Neural cell (in vitro differentiated cells): ENCODE results near the gene PFKFB4. TPM values are rescaled to one million over a fixed set of nuclear protein-coding genes. Genes with fewer than 3 reads are reported as not detected.

ENCODE experiments used
- H2AFZ ChIP-seq: fragments of 200-600, 300-800 bp; sonication (generic), shearing (Covaris generic); 2 replicates; pipeline ENCODE4 v1.6.0; 2014; ENCODE audit warnings: low read depth, mild to moderate bottlenecking, antibody characterized with exemption, low read length, moderate library complexity
- H3F3A ChIP-seq: fragments of 200-600 bp; shearing (Covaris generic); 2 replicates; pipeline ENCODE4 v1.6.1; 2016; ENCODE audit warnings: mild to moderate bottlenecking, moderate library complexity, mixed read lengths, antibody characterized with exemption, low read length; ENCODE audit not compliant: insufficient read depth, poor library complexity, severe bottlenecking
- H3K27ac ChIP-seq: fragments of 200-600, 300-800 bp; sonication (generic), shearing (Covaris generic); 2 replicates; pipeline ENCODE4 v1.5.1; 2014; ENCODE audit warnings: mild to moderate bottlenecking, low read length, moderate library complexity
- H3K27me3 ChIP-seq: fragments of 300-800, 200-600 bp; sonication (generic), shearing (Covaris generic); 2 replicates; pipeline ENCODE4 v1.6.0; 2014; ENCODE audit warnings: mild to moderate bottlenecking, low read depth, low read length, moderate library complexity; ENCODE audit not compliant: insufficient read depth
- H3K36me3 ChIP-seq: fragments of 300-800, 200-600 bp; sonication (generic), shearing (Covaris generic); 2 replicates; pipeline ENCODE4 v1.5.1; 2014; ENCODE audit warnings: mild to moderate bottlenecking, antibody characterized with exemption, low read length, moderate library complexity; ENCODE audit not compliant: insufficient read depth
- H3K4me2 ChIP-seq: fragments of 300-800, 200-600 bp; sonication (generic), shearing (Covaris generic); 2 replicates; pipeline ENCODE4 v1.6.0; 2014; ENCODE audit warnings: mild to moderate bottlenecking, low read length
- H3K4me3 ChIP-seq: fragments of 300-800, 200-600 bp; sonication (generic), shearing (Covaris generic); 2 replicates; pipeline ENCODE4 v1.5.1; 2014; ENCODE audit warnings: mild to moderate bottlenecking, low read length, moderate library complexity
- H3K79me2 ChIP-seq: fragments of 200-600 bp; shearing (Covaris generic); replicated peaks from 2 replicates; pipeline ENCODE4 v1.6.0; 2014; ENCODE audit warnings: mild to moderate bottlenecking, low read length, moderate library complexity; ENCODE audit not compliant: insufficient read depth
- H3K9ac ChIP-seq: fragments of 300-800, 200-600 bp; sonication (generic), shearing (Covaris generic); 2 replicates; pipeline ENCODE4 v1.6.1; 2016; ENCODE audit warnings: mild to moderate bottlenecking, low read length, mixed read lengths
- H3K9me2 ChIP-seq: fragments of 200-600 bp; shearing (Covaris generic); 2 replicates; pipeline ENCODE4 v1.6.1; 2016; ENCODE audit warnings: mild to moderate bottlenecking, low read length, mixed read lengths; ENCODE audit not compliant: insufficient read depth
- H3K9me3 ChIP-seq: fragments of 200-600, 300-800 bp; sonication (generic), shearing (Covaris generic); 2 replicates; pipeline ENCODE4 v1.6.1; 2016; ENCODE audit warnings: mild to moderate bottlenecking, mixed run types, low read length, moderate library complexity, mixed read lengths
- H4K20me1 ChIP-seq: fragments of 200-600 bp; shearing (Covaris generic); 2 replicates; pipeline ENCODE4 v1.6.1; 2016; ENCODE audit warnings: mild to moderate bottlenecking, mixed run types; ENCODE audit not compliant: insufficient read depth
- CTCF ChIP-seq: fragments of 450-650 bp; IDR thresholded peaks from 2 replicates; pipeline ENCODE4 v1.5.1; 2014; ENCODE audit warnings: antibody characterized with exemption, mild to moderate bottlenecking, moderate library complexity; ENCODE audit not compliant: poor library complexity, severe bottlenecking
- EP300 ChIP-seq: fragments of 450-650 bp; conservative IDR thresholded peaks from 2 replicates; pipeline ENCODE4 v1.6.1; 2014; ENCODE audit warnings: antibody characterized with exemption, mild to moderate bottlenecking, moderate library complexity; ENCODE audit not compliant: poor library complexity, severe bottlenecking
- EZH2 ChIP-seq: fragments of 200-600, 300-800 bp; shearing (Covaris generic), sonication (generic); IDR thresholded peaks from 2 replicates; pipeline ENCODE4 v1.6.1; 2014; ENCODE audit warnings: antibody characterized with exemption, low read length, borderline replicate concordance, mild to moderate bottlenecking; ENCODE audit not compliant: insufficient read depth, poor library complexity, severe bottlenecking
- MXI1 ChIP-seq: fragments of 450-650 bp; conservative IDR thresholded peaks from 2 replicates; pipeline ENCODE4 v1.6.1; 2014; ENCODE audit warnings: antibody characterized with exemption, mild to moderate bottlenecking; ENCODE audit not compliant: poor library complexity, severe bottlenecking
- POLR2AphosphoS5 ChIP-seq: IDR thresholded peaks from 2 replicates; pipeline ENCODE4 v1.6.1; 2012
- RAD21 ChIP-seq: fragments of 450-650 bp; conservative IDR thresholded peaks from 2 replicates; pipeline ENCODE4 v1.6.1; 2014; ENCODE audit warnings: antibody characterized with exemption, mild to moderate bottlenecking, moderate library complexity
- SMC3 ChIP-seq: fragments of 450-650 bp; conservative IDR thresholded peaks from 2 replicates; pipeline ENCODE4 v1.6.1; 2014; ENCODE audit warnings: antibody characterized with exemption, mild to moderate bottlenecking, moderate library complexity; ENCODE audit not compliant: poor library complexity
- TAF1 ChIP-seq: IDR thresholded peaks from 2 replicates; pipeline ENCODE4 v1.6.1; 2012; ENCODE audit warnings: low read depth
- polyA minus RNA-seq: library from RNA; depleted of rRNA, polyadenylated mRNA; stranded (reverse); fragments of >200 nt; gene quantifications from 2 replicates; pipeline ENCODE4 v1.2.3, GENCODE V29; 2014
- polyA plus RNA-seq: library from polyadenylated mRNA; depleted of rRNA; stranded (reverse); fragments of >200 nt; gene quantifications from 2 replicates; pipeline ENCODE4 v1.2.3, GENCODE V29; 2014
- TF ChIP-seq, protein P1 (sequence below): IDR thresholded peaks from 2 replicates; pipeline ENCODE4 v1.6.1; 2012; ENCODE audit warnings: borderline replicate concordance

Gene PFKFB4
- 29.4 and 32.4 TPM in 2 replicates for polyA plus RNA-seq
- 29.3 and 33.1 TPM in 2 replicates for polyA minus RNA-seq

DNA sequence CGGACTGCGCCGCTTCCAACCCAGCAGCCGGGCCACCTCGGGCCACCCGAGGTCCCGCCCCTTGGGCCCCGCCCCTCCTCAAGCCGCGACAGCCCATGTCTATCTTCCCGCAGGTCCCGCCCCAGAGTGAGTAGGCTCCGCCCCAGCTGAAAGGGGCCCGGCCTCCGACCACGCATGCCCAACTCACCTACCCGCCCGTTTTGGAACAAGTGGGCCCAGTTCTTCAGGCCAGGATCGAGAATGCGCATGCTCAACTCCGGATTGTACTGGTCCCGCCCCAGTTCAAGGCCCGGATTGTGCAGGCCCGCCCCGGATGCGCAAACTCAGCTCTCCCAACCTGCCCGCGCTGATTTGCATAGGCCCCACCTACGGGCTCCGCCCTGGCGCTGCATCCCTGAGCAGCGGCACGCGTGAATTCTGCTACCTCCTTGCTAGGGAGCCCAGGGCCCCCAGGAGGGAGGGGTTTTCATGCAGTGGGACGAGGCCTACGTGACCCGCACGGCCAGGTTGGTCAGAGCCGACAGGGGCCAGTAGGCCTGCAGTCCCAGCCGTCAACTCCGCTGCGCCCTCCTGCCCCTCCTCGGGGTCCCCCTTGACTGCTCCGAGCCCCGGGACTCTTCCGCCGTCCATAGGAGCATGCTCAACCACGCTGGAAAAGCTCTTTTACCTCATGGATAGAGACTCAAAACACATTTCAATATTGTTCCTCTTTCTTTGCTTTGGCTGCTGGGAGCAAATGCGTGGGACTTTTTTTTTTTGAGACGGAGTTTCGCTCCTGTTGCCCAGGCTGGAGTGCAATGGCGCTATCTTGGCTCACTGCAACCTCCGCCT lies at the start of gene PFKFB4:
PFKFB4 (minus strand) TSS at position 8 of the 831 bp plus-strand sequence. CDS start 26 bp downstream, outside the sequence.
- Histone ChIP-seq H3K79me2 (no peaks in the 10 kb centered on the region), H3K9ac (peak within 1 kb of the TSS; percentile 77), H4K20me1 (no peaks in the 10 kb centered on the region), H3K36me3 (no peaks in the 10 kb centered on the region), H3K27me3 (no peaks in the 10 kb centered on the region), H3F3A (no peaks in the 10 kb centered on the region), H3K9me2 (no peaks in the 10 kb centered on the region), H2AFZ (peak within 1 kb of the TSS; percentile 80), H3K4me3 (peak within 1 kb of the TSS; percentile 74), H3K27ac (peak within 1 kb of the TSS; percentile 46), H3K9me3 (no peaks in the 10 kb centered on the region), H3K4me2 (peak within 1 kb of the TSS; percentile 62)
- TF ChIP-seq SMC3 (peak; percentile 8), POLR2AphosphoS5 (peak; percentile 73), EZH2 (no peak), CTCF (peak; percentile 28), TAF1 (no peak), EP300 (no peak), RAD21 (no peak), MXI1 (peak; percentile 70)
- TF ChIP-seq, protein P1, sequence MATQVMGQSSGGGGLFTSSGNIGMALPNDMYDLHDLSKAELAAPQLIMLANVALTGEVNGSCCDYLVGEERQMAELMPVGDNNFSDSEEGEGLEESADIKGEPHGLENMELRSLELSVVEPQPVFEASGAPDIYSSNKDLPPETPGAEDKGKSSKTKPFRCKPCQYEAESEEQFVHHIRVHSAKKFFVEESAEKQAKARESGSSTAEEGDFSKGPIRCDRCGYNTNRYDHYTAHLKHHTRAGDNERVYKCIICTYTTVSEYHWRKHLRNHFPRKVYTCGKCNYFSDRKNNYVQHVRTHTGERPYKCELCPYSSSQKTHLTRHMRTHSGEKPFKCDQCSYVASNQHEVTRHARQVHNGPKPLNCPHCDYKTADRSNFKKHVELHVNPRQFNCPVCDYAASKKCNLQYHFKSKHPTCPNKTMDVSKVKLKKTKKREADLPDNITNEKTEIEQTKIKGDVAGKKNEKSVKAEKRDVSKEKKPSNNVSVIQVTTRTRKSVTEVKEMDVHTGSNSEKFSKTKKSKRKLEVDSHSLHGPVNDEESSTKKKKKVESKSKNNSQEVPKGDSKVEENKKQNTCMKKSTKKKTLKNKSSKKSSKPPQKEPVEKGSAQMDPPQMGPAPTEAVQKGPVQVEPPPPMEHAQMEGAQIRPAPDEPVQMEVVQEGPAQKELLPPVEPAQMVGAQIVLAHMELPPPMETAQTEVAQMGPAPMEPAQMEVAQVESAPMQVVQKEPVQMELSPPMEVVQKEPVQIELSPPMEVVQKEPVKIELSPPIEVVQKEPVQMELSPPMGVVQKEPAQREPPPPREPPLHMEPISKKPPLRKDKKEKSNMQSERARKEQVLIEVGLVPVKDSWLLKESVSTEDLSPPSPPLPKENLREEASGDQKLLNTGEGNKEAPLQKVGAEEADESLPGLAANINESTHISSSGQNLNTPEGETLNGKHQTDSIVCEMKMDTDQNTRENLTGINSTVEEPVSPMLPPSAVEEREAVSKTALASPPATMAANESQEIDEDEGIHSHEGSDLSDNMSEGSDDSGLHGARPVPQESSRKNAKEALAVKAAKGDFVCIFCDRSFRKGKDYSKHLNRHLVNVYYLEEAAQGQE, result peak; percentile 16

GRCh38 chr3:48601622-48601994 lies 45.0 kb upstream of the PFKFB4 start:
- Histone ChIP-seq H3K36me3 (no peaks in the 10 kb centered on the region), H3K4me2 (no peak overlapping the region), H4K20me1 (no peaks in the 10 kb centered on the region), H3K9me2 (no peaks in the 10 kb centered on the region), H3K27me3 (no peaks in the 10 kb centered on the region), H3K27ac (no peak overlapping the region), H3K79me2 (no peaks in the 10 kb centered on the region), H3K4me3 (no peak overlapping the region), H2AFZ (no peak overlapping the region), H3F3A (no peaks in the 10 kb centered on the region), H3K9me3 (no peaks in the 10 kb centered on the region), H3K9ac (no peak overlapping the region)
- no peak for TF ChIP-seq SMC3
- TF ChIP-seq POLR2AphosphoS5, result no peak
- TF ChIP-seq EZH2, result no peak
- TF ChIP-seq RAD21, result no peak
- TF ChIP-seq TAF1, result no peak
- TF ChIP-seq, protein P1, result no peak
- TF ChIP-seq MXI1, result no peak
